Natural killer cell (primary cell): ENCODE results near the gene TGM2. TPM values are rescaled to one million over a fixed set of nuclear protein-coding genes. Genes with fewer than 3 reads are reported as not detected.

Experiments used
- ATAC-seq, 3 donors: fragments of 150-1000 bp in 2 of 3; fragments of 200-7000 bp in 1 of 3; cut with Tn5 transposase; 1 replicate in 1 of 3; 2 replicates in 2 of 3; pipeline ENCODE4 v1.10.0; 2021; ENCODE audit warnings: mild to moderate bottlenecking in 2 of 3, moderate library complexity in 2 of 3
- DNase-seq, 2 donors: peaks; one replicate each; pipeline versions ENCODE4 v3.0.0 to v3.0.0-alpha.2; 2013 to 2021; ENCODE audit warnings: mixed read lengths in 1 of 2
- H3K27ac ChIP-seq: one replicate; pipeline ENCODE4 v1.5.1; 2013; ENCODE audit warnings: mild to moderate bottlenecking, low read length
- H3K27me3 ChIP-seq: one replicate; pipeline ENCODE4 v1.6.1; 2013; ENCODE audit warnings: low read length; ENCODE audit not compliant: control insufficient read depth, insufficient read depth
- H3K36me3 ChIP-seq: one replicate; pipeline ENCODE4 v1.6.1; 2013; ENCODE audit warnings: low read length; ENCODE audit not compliant: control insufficient read depth, insufficient read depth
- H3K4me1 ChIP-seq: one replicate; pipeline ENCODE4 v1.6.1; 2013; ENCODE audit warnings: low read length; ENCODE audit not compliant: control insufficient read depth, insufficient read depth
- H3K4me3 ChIP-seq: one replicate; pipeline ENCODE4 v1.5.1; 2013; ENCODE audit warnings: low read length
- H3K9me3 ChIP-seq: one replicate; pipeline ENCODE4 v1.6.1; 2013; ENCODE audit warnings: low read length; ENCODE audit not compliant: control insufficient read depth, insufficient read depth
- H3K27ac Mint-ChIP-seq, 2 donors: one replicate each; pipeline ENCODE4 v1.8.0; 2022; ENCODE audit warnings: mild to moderate bottlenecking in 2 of 2, mixed read lengths in 2 of 2, moderate library complexity in 1 of 2
- H3K27me3 Mint-ChIP-seq, 2 donors: one replicate each; pipeline ENCODE4 v1.8.0; 2022; ENCODE audit warnings: low read depth in 2 of 2, mixed read lengths in 2 of 2
- H3K36me3 Mint-ChIP-seq: one replicate; pipeline ENCODE4 v1.8.0; 2022; ENCODE audit warnings: mixed read lengths
- H3K4me1 Mint-ChIP-seq, 2 donors: one replicate each; pipeline ENCODE4 v1.8.0; 2022; ENCODE audit warnings: mixed read lengths in 2 of 2
- H3K4me3 Mint-ChIP-seq: one replicate; pipeline ENCODE4 v1.8.0; 2022; ENCODE audit warnings: mild to moderate bottlenecking, moderate library complexity, mixed read lengths
- H3K9me3 Mint-ChIP-seq, 2 donors: one replicate each; pipeline ENCODE4 v1.8.0; 2022; ENCODE audit warnings: mixed read lengths in 2 of 2
- WGBS: methylation state at CpG from one replicate; pipeline ENCODE4 v1.1.7; 2013; ENCODE audit warnings: missing lambda C conversion rate; ENCODE audit not compliant: insufficient coverage; 5-methylcytosine and 5-hydroxymethylcytosine counted together
- intact Hi-C: fragments of 100-400 bp; cut with micrococcal nuclease; formaldehyde crosslinking; loops from one replicate; pipeline ENCODE4 v1.14.2; 2022
- total RNA-seq, 4 donors: library from RNA; stranded (reverse); fragments of 120-200 nt in 1 of 4; gene quantifications; one replicate each; pipeline versions ENCODE4 v1.2.3 to v1.2.4, GENCODE V29; 2013 to 2022
- TF ChIP-seq, protein P1 (sequence below): fragments of 200-600 bp; IDR thresholded peaks from one replicate; pipeline ENCODE4 v1.8.0; 2022; ENCODE audit warnings: antibody characterized with exemption

TGM2 gene
- total RNA-seq, 3 donors from 2014 or later (not counting 1 experiment from before 2014, with no cell fraction given) = 0.33 TPM; not detected in 1

DNA sequence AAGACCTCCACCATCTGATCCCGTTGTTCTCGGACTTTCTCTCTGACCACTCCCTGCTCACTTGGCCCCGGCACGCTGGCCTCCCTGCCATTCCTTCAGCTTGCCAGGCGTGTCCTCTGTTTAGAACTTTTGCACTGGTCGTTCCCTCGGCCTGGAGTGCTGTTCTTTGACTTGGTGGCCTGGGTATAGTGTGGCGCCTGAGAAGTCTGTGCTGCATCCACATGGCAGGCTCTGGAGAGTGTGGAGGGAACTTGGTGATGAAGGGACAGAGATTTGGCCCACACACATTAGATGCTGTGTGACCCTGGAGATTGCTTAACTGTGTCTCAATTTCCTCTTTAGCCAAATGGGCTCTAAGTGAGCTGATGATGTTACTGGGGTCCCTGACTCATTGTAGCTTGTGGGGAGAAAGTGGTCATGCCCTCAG lies 13.0 kb upstream of the TGM2 start:
- Mint-ChIP-seq H3K9me3 (no peaks in the 10 kb centered on the region), H3K36me3 (no peaks in the 10 kb centered on the region), H3K4me3 (no peak overlapping the region), H3K4me1 (no peaks in the 10 kb centered on the region), H3K27ac (no peak overlapping the region), H3K27me3 (peaks cover 9 to 26% of the 10 kb centered on the region in 2 donors)
- WGBS = 88% methylated on average over 8 of the region's 8 CpGs
- Histone ChIP-seq H3K4me3 (no peak overlapping the region), H3K36me3 (no peaks in the 10 kb centered on the region), H3K27me3 (no peaks in the 10 kb centered on the region), H3K9me3 (no peaks in the 10 kb centered on the region), H3K27ac (no peak overlapping the region), H3K4me1 (no peaks in the 10 kb centered on the region)
- intact Hi-C loops = no loop called here
- TF ChIP-seq, protein P1, sequence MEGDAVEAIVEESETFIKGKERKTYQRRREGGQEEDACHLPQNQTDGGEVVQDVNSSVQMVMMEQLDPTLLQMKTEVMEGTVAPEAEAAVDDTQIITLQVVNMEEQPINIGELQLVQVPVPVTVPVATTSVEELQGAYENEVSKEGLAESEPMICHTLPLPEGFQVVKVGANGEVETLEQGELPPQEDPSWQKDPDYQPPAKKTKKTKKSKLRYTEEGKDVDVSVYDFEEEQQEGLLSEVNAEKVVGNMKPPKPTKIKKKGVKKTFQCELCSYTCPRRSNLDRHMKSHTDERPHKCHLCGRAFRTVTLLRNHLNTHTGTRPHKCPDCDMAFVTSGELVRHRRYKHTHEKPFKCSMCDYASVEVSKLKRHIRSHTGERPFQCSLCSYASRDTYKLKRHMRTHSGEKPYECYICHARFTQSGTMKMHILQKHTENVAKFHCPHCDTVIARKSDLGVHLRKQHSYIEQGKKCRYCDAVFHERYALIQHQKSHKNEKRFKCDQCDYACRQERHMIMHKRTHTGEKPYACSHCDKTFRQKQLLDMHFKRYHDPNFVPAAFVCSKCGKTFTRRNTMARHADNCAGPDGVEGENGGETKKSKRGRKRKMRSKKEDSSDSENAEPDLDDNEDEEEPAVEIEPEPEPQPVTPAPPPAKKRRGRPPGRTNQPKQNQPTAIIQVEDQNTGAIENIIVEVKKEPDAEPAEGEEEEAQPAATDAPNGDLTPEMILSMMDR = no peak
- no peak for DNase-seq
- ATAC-seq = no peak

DNA sequence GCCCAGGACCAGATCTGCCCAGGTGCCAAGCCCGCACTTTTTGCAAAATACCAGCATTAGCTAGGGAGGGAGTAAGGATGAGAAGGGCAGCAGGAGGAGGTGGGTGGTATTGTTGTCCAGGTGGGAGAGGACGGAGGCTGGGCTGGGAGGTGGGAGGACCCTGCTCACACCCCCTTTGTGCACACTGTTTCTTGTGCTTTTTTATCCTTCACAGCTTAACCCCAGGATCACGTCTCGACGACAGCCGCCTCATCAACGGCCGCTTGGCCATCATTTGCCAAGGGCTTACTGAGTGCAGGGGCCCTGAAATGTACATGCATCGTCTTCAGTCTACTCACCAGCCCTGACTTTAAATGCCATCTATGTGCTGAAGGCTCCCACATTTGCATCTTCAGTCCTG lies 12.1 kb upstream of the TGM2 start:
- 82% methylated on average over 9 of the region's 9 CpGs for WGBS
- Histone ChIP-seq H3K4me1 (no peaks in the 10 kb centered on the region), H3K4me3 (no peak overlapping the region), H3K36me3 (no peaks in the 10 kb centered on the region), H3K27me3 (no peaks in the 10 kb centered on the region), H3K27ac (no peak overlapping the region), H3K9me3 (no peaks in the 10 kb centered on the region)
- no peak overlapping the region for H3K4me3 Mint-ChIP-seq
- H3K27me3 Mint-ChIP-seq = peaks cover 9 to 24% of the 10 kb centered on the region in 2 donors
- no peak for DNase-seq
- H3K36me3 Mint-ChIP-seq = no peaks in the 10 kb centered on the region
- no peak overlapping the region for H3K27ac Mint-ChIP-seq
- ATAC-seq = no peak
- TF ChIP-seq, protein P1 = no peak
- H3K9me3 Mint-ChIP-seq = no peaks in the 10 kb centered on the region
- intact Hi-C loops = no loop called here
- H3K4me1 Mint-ChIP-seq = no peaks in the 10 kb centered on the region

DNA sequence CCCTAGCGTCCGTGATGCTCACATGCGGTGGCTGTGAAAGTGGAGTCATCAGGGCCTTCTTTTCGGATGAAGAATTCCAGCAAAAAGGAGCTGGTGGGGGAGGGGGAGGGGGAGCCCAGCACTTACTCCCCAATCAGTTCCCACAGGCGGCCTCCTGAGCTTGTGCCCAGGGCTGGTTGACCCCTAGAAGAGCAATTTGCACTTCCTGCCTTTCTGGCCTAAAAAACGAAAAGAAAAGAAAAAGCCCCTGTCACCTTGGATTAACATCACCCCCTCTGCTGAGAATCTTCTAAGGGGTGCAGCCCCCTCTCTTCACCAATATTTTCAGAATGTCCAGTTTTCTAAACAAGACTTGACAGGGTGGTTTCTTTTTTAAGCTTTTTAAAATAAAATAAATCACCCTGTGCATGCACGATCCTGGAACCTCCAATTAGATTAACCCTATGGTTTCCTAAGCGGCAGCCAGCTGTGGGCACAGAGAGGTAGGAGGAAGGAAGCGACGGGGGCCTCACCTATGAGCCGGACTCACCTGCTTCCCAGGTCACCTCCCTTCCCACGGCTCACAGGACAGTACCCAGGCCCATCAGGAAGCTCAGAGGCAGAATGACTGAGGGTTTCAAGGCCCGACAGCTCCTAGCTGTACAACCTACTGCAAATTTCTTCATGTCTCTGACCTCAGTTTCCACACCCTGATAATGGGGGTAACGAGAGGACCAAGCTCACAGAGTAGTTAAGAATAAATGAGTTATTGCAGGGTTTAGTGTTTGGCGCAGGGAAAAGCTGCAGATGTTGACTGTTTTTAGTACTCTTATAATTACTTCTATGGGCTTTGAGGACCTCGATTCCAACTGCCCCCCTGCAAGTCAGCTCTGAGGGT lies 10.5 kb upstream of the TGM2 start:
- Mint-ChIP-seq H3K9me3 (no peaks in the 10 kb centered on the region), H3K36me3 (no peaks in the 10 kb centered on the region), H3K4me3 (no peak overlapping the region), H3K4me1 (no peaks in the 10 kb centered on the region), H3K27ac (no peak overlapping the region), H3K27me3 (peaks cover 11 to 24% of the 10 kb centered on the region in 2 donors)
- DNase-seq (no peak), ATAC-seq (no peak)
- Histone ChIP-seq H3K27me3 (no peaks in the 10 kb centered on the region), H3K9me3 (no peaks in the 10 kb centered on the region), H3K4me1 (no peaks in the 10 kb centered on the region), H3K36me3 (no peaks in the 10 kb centered on the region), H3K4me3 (no peak overlapping the region), H3K27ac (no peak overlapping the region)
- 69% methylated on average over 15 of the region's 16 CpGs for WGBS
- TF ChIP-seq, protein P1 = no peak
- intact Hi-C loops = no loop called here
